Suppressor macrophage treated with lipopolysaccharide for 1 hour (primary cell): Measurements from ENCODE around the gene RHBDD1.
"Not testable (repeated sequence)": the region's sequence is repeated elsewhere in the genome, so short reads cannot be mapped to it uniquely, and the experiment has no call there.

Experiments used
- DNase-seq, 3 donors: peaks; one replicate each; pipeline ENCODE4 v3.0.0-alpha.2; 2020 to 2022

The RHBDD1 gene

DNA sequence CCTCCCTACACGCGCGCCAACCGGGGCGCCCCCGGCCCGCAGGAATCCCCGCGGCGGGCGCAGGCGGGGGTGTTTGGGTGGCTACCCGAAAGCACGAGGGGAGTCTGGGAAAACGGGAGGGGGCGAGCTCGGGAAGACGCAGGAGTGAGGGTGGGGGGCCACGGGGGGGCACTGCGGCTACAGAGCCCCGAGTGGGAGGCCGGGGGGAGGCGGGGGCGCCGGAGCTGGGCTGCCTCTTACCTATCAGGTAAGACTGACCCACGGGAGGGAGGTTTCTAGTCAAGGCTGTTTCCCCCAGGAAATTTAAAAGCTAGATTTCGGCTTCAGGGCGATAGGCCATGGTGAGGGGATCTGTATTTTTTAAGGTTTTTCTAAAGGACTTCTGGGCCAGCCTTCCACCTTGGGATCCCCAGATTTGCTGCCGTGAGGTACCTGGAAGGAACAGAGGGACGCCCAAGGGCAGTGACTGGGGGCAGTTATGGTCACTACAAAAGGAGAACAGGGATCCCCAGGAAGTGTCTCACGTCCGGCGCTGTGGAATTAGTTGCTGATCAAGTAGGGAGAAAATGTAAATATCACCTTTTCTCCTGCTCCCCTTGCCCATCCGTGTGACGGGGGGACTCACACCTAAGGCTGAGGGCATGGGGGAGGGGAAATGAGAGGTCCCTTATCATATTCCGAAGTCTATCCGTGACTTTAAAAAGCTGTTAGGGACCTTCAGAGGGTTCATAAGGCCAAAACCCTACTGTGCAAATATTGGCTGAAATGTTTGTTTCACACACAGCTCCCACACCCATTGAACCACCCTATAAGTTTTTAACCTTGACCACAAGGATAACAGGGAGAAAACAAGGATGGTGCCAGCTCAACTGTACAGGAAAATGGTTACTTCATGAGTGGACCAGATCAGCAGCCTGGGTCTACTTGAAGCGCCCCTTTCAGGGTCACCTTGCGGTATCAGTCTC is 35.6 kb upstream of the RHBDD1 start:
- DNase-seq = peak in 2 of 3 donors; percentile 21 to 22

DNA sequence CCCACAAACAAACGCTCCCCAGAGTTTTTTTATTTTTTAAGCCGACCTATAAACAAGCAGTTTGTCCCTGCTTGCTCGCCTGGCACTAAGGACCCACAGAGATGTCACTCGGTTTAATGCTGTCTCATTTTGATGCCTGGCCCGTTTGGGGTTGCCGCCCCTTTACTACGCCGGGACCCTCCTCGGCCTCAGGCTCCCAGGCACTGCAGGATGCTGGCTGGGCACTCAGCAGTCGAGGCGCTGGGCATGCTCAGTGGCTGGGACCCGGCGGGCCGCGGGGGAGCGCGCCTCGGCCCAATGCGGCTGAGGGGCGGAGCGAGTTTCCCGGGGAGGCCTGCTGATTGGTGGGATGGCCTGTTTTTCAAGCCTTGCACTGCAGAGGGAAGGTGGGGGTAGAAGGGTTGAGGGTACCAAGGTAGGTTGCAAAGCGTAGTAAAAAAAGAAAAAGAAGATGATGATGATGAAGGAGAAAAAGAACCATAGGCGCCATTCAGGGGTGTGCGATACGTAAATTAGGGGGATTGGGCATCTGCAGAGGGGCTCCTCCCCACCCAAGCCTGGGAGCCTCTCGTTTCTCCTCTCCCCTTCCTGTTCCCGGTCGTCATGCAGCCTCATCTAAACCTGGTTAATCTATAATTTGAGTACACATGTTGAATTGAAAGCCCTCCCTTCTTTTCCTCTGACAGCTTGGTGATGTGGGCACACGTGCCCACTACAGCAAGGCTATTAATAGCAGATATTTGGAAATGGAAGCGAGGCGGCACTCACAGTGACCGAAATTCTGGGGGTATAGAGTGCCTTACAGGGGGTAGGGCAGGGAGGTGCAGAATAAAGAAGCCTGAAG is 34.7 kb upstream of the RHBDD1 start:
- peak; percentile 27 to 63 (median 38) for DNase-seq

DNA sequence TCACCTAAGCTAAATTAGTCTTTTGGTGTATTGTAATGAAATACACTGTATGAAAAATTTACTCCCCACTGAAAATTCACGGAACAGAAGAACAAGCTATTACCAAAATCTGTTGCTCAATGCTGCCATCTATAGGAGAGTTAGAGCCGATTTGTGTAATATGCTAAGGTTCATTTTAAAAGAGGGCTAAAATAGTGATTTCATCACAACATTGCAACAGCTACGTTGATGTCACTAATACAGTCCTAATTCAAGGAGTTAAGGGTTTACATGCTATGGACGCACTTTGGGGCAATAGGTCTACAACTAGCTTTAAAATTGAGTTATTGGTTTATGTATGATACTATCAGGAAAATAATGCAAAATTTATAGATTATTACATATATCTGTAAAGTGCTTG is 33.3 kb upstream of the RHBDD1 start:
- peak; percentile 77 to 95 (median 89) for DNase-seq

DNA sequence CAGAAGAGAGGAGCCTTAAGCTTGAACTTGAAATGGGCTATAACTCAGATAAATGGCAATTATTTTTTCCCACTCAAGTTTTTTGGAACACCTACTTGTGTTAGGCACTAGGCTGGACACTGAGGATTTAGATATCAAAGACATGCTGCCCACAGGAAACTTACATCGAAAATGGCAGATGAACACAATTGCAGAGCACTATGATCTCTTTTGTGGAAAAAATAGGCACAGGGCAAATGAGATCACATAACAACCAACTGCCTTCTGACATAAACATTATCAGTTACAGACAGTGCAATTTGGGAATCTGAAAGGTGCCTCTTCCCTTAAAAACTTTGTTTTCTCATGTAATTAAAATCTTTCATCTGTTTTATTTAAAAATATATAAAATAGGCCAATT is 32.4 kb upstream of the RHBDD1 start:
- DNase-seq = no peak

DNA sequence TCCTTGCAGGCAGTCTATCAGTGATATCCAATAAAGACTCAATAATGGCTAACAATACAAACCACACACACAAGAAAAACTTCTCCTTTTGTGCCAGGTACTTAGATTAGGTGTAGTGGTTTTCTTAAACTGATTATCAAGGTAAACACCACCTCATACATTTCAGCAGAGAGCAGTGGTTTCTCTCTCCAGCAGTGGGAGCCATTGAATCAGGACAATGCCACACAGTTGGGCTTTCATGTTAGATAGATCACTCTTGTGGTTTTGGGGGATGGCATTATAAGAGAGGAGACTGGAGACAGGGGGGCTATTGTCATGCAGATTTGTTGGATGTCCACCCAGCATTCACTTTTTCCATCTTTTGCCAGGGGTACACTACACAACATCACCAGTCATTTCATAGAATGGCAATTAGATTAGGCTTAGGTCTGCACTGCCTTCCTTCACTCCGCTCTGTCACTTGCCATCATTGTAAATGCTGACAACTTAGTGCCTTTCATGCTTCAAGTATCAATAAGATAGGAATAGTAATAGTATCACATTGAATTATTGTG is 22.6 kb upstream of the RHBDD1 start:
- no peak for DNase-seq

DNA sequence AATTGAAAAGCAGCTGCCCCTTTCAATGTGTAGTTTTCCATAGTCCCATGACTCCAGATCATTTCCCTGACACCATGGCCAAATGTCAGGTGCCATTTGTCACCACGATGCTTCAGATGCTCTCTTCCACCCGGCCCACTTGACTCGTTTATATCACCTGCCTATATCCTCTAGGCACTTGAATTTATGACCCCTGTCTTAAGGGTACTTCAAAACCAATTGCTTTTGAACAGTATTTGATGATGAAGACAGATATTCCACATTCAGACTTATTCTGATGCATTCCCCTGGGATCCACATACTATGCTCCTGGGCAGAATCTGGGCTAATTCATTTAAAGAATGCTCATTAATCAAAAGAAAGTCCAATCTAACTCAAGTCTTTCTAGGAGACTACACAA is 16.9 kb upstream of the RHBDD1 start:
- DNase-seq = no peak

DNA sequence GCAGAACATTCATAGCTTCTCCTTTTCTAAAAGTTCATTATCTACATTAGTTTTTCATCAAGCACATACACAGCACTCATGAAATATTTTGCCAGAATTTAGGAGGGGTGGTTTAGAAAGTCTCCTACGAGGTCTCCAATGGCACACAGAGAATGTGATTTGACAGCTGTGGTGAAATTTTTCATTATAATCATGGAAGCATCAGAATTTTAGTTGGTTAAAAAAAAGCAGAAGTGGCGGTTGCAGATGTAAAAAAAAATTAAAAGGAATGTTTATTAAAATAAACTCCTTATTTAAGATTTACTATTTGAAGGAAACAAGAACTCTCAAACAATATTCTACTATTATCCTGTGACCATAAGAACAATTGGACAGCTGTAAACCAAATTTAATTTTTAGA is 10.8 kb upstream of the RHBDD1 start:
- DNase-seq = no peak

DNA sequence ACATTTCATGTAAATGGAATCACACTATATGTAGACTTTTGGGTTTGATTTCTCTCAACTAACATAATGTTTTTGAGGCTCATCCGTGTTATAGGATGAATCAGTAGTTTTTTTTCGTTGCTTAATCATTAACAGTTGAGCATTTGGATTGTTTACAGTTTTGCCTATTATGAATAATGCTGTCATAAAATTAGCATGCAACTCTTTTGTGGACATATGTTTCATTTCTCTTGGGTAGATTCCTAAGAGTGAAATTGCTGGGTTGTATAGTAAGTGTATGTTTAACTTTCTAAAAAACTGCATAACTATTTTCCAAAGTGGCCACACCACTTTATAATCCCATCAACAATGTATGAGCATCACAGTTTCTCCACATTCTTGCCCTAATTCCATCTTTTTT is 7.7 kb upstream of the RHBDD1 start:
- no peak for DNase-seq

DNA sequence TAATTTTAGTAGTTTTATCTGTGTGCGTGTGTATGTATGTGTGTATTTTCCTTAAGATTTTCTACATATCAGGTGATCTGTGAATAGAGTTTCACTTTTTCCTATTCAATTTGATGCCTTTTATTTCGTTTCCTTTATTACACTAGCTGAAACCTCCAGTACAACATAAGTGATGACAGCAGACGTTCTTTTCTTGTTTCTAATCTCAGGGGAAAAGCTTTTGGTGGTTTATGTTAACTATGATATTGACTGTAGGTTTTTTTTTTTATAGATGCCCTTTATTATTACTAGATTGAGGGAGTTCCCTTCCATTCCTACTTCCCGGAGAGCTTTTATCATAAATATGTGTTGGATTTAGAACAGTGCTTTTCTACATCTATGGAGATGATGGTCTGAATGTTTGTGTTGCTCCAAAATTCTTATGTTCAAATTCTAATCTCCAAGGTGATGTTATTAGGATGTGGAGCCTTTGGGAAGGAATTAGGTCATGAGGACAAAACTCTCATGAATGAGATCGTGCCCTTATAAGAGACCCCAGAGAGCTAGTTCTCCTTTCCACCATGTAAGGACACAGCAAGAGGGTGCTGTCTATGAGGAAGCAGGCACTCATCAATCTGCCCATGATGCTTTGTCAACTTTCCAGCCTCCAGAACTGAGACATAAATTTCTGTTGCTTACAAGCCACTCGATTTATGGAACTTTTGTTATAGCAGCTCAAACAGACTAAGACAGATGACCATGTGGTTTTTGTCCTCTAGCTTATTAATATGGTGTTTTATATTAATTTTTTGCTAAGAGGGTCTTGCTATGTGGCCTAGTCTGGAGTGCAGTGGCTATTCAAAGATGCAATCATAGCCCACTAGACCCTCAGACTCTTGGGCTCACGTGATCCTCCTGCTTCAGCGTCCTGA is 5.9 kb upstream of the RHBDD1 start:
- no peak for DNase-seq

DNA sequence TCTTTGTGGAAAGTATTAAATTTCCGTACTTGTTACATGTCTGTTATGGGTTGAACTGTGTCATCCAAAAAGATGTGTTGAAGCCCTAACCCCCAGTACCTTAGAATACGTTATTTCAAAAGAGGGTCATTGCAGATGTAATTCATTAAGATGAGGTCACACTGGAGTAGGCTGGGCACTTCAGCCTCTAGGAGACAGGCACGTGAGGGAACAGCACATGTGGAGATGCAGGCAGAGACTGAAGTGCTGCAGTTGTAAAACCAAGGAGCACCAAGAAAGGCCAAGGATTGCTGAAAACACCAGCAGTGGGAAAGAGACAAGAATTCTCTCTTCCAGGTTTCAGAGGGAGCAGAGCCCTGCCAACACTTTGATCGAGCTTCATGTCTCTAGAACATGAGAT is 4.6 kb upstream of the RHBDD1 start:
- no peak for DNase-seq

DNA sequence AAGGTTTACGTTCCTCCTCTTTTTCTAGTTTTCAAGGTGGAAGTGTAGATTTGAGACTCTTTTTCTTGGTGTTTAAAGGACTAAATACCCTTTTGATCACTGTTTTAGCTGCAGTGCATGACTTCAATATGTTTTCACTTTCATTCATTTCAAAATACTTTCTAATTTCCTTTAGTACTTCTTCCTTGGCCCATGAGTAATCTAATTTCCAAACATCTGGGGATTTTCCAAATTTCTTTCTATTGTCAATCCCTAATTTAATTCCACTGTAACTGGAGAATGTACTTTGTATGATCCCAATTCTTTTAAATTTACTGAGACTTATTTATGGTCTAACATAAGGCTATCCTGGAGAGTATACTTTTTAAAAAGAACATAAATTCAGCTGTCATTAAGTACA is 3.8 kb upstream of the RHBDD1 start:
- peak; percentile 1 to 46 (median 24) for DNase-seq

DNA sequence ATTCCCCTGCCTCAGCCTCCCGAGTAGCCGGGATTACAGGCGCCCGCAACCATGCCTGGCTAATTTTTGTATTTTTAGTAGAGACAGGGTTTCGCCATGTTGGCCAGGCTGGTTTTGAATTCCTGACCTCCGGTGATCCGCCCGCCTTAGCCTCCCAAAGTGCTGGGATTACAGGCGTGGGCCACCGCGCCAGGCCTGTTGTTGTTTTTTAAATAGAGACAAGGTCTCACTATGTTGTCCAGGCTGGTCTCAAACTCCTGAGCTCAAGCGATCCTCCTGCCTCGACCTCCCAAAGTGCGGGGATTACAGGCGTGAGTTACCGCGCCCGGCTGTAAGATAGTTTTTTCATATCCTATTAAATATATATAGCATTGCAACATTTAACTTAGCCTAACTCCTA is 974 bp upstream of the RHBDD1 start:
- DNase-seq = not testable (repeated sequence)

DNA sequence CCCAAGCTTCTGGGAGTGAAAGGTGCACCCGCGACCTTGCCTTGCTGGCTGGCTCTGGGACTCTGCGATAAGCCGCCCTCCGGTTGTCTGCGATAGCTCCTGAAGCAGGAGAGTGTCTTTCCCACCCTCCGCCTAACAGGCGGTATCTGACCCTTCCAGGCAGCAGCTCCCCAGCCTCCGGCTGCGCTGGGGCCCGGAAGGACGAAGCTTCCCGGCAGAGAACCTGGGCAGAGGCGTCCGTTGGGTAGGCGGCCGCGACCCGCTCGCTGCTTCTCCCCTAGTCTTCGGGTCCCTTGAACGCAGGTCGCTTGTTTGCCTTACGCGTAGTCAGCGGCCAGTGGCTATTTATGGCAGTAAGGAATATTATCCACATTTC is 446 bp upstream of the RHBDD1 start:
- peak in 1 of 3 donors; percentile 39 for DNase-seq

DNA sequence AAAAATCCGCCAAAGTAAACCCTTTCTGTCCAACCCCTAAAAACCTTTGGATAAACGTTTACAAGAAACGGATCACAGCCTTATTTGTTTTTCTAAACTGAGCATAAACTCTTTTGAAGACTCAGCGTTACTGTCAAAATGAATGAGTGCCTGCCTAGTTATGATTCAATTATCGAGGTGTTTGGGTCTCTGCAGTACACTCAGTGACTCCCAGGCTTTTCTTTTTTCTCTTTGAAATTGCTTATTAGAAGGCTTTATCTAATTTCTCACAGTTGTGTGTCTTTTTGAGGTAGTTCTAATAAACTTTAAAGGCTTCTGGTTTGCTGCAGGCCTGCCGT is 663 bp downstream of the RHBDD1 start:
- DNase-seq = no peak

DNA sequence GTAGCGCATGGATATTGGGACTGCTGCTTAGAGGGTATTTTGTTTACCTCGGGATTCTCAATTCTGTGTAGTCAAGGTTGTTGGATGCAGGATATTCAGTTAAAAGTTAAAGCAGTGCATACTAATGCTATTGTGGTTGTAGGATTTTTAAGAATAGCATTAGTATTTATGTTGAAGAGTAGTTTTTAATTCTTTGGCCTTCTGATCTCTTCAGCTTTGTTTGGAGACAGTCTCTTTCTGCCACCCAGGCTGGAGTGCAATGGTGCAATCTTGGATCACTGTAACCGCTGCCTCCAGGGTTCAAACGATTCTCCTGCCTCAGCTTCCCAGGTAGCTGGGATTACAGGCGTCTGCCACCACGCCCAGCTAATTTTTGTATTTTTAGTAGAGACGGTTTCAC is 1.5 kb downstream of the RHBDD1 start:
- no peak for DNase-seq

DNA sequence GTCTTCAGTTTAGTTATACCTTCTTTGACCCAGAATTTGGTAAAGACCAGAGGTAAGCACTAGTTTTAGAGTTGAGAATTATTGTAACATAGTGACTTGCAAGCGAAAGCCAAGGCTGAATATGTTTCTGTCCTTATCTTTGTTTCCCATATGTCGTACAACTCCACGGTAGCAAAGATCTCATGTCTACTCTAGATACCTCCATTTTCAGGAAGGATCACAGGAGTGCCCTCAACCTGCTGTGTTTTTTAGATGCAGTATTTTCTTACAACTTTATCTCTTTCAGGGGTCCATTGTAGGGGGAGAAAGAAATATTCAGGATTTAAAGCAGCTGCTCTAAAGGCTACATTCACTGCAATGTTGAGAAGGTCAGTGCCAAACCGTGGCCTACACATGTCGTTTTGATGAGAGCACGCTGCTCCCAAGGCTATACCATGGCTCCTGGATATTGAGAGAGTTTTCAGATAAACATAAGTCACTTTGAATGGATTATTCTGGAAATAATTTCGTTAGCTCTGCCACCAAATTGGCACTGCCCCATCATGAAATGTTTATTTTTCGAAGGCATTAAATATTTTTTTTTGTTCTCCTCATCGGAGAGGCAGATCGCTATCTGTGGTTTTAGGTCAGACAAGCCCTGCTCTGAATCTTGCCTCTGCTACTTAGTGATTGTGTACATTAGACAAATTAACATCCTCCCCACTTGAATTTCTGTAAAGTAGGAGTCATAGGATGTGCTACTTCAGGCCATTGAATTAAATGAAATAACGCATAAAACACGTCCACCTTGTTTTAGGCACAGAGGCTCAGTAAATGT is 2.1 kb downstream of the RHBDD1 start:
- DNase-seq = no peak

DNA sequence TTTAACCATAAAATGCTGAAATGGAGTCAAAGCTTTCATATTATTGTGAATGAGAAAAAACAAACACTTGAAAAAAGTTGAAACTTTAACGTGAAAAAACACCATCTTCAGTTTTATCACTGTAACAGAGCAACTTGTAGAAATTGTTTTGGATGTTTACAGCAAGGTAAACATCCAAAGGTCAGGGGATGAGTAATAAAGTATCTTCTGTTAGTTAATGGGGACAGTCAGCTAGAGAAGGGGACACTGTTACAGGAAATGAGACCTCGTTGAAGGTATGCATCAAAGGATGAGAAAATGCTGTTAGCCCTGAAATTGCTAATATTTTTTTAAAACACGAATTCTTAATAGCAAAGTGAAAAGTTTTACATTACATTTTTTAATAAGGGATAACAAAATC is 2.9 kb downstream of the RHBDD1 start:
- no peak for DNase-seq

DNA sequence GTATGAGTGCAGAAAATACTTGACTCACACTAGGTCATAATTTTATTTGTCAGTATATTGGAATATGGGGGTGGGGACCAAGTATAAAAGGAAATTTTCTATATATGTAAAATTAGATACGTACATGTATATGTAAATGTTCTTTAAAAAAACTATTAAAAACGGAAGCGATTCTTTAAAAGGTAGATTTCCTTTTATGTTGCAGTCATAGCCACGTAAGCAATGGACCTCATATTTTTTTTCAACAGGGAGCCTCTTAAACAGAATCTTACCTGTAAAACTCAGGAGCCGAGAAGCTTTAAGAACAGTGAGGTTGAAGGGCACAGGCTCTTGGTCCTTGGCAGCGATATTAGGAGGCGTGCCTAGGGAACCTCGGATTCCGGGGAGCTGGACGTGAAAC is 3.3 kb downstream of the RHBDD1 start:
- DNase-seq = no peak

DNA sequence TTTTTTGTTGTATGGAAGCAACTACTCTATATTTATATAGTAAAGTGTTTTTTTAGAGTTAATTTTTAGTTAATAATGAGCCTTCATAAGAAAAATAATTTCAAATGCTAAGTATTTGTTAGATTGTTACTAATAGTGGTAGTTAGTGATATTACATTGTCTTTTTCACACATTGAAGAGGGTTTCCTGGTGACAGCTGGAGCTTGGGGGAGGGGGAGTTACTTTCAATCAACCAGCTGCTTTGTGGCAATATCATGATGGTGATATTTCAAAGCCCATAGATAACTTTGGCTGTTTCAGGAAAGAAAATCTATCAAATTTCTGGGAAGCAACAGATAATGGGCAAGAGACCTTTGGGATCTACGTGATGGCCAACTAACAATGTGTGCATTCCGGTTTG is 4.1 kb downstream of the RHBDD1 start:
- DNase-seq = no peak

DNA sequence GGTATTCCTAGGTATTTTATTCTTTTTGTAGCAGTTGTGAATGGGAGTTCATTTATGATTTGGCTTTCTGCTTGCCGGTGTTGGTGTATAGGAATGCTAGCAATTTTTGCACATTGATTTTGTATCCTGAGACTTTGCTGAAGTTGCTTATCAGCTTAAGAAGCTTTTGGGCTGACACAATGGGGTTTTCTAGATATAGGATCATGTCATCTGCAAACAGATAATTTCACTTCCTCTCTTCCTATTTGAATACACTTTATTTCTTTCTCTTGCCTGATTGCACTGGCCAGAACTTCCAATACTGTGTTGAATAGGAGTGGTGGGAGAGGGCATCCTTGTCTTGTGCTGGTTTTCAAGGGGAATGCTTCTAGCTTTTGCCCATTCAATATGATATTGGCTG is 7.1 kb downstream of the RHBDD1 start:
- DNase-seq = not testable (repeated sequence)

DNA sequence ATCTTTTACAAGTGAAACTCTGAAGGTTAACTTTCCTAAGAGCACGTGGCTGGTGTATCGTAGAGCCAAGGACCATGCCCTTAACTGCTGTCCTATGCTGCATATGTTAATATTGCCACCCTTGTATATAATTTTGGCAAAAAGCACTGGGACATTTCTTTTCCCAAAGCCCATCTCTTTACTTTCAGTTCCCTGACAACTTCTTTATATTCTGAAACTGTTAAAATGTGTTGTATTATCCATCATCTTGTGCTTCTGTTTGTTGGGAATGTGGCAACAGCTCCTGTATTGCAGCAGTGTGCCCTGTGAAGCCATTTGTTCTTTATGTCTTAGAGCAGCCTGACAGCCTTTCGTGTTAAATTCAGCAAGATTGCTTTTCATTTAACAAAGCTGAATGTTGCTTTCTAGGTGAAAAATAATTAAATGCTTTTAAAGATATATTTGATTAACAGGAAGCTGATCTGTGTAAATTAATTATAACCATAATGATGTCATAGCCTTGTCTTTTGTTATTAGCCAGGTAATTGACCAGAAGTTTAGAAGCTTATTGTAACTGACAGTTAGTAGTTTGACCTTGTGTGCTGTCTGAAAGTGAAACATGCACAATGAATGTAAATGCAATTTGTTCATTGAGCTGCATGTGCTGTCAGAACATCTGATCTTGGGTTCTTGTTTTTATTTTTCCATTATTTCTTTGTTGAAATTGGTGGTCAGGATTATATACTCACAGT is 9.7 kb downstream of the RHBDD1 start:
- DNase-seq = no peak
